Nephron (organoid): ENCODE measurements around the gene WDR33.

Experiments used
- H3K27ac Mint-ChIP-seq, 3 experiments: 2 replicates each; pipeline ENCODE4 v1.8.0; 2020; ENCODE audit warnings: mixed read lengths in 3 of 3, mild to moderate bottlenecking in 2 of 3, moderate library complexity in 1 of 3
- H3K27me3 Mint-ChIP-seq: 2 replicates; pipeline ENCODE4 v1.8.0; 2021; ENCODE audit warnings: low read depth, mild to moderate bottlenecking, moderate library complexity, mixed read lengths
- H3K36me3 Mint-ChIP-seq: 2 replicates; pipeline ENCODE4 v1.8.0; 2020; ENCODE audit warnings: low read depth, mixed read lengths
- H3K4me1 Mint-ChIP-seq: 2 replicates; pipeline ENCODE4 v1.8.0; 2020; ENCODE audit warnings: mixed read lengths
- H3K4me3 Mint-ChIP-seq, 3 experiments: 2 replicates each; pipeline ENCODE4 v1.8.0; 2020; ENCODE audit warnings: mild to moderate bottlenecking in 3 of 3, mixed read lengths in 3 of 3, moderate library complexity in 2 of 3
- H3K9me3 Mint-ChIP-seq: 2 replicates; pipeline ENCODE4 v1.8.0; 2020; ENCODE audit warnings: mixed read lengths
- TF ChIP-seq, protein P1 (sequence below), 3 experiments: fragments of 200-600 bp; sonication (generic); IDR thresholded peaks; one replicate each; pipeline ENCODE4 v1.5.0; 2021; ENCODE audit warnings: antibody characterized with exemption in 3 of 3; ENCODE audit not compliant: unreplicated experiment in 3 of 3

The WDR33 gene

DNA sequence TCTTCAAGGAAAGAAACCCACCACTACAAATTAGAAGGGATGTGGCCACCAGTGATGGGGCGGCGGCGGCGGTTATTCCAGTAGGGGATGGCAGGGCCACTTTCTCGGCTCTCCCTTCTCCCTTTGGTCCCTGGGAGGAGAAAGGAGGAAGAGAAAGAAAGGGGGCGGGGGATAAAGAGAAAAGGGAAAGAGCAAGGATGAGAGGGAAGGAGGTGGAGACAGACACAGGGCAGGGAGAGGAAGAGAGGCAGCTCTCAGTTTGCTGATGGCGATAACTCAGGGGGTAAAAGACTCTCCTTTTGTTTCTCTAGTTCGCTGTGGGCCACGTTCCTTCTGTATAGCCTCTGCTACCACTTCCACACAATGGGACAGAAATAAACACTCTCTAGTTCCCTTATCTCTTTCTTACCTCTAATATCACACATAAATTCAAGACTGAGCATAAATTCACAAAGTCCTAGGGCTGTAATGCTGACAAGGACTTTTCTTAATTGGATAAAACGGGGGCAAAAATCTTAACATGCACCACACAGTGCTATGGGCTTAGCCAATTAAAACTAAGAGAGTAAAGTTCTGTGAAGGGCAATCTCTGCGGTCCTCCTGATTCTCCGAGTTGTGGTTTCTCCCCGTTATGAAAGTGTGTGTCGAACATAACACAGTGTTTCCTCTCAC is 95.1 kb downstream of the WDR33 start:
- peak overlapping the region in 2 of 3 experiments; percentile 6 to 54 for H3K27ac Mint-ChIP-seq

DNA sequence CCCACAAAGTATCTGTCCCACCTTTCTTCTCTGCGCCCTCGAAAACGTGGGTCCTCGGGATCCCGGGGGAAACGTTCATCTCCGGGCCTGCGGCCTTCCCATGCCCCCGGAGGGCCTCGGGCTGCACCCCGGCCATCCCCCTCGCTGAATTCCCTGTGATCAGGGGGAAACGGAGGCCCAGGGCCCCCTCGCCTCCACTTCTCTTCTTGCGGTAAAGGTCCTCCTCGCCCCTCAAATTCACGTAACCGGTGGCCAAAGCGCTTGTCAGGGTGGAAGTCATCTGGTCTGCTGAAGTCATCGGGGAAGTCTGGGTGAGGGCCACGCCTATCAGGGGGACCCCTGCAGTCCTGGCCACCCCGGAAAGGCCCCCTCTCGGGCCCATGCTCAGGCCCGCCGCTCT is 97.4 kb downstream of the WDR33 start:
- TF ChIP-seq, protein P1, sequence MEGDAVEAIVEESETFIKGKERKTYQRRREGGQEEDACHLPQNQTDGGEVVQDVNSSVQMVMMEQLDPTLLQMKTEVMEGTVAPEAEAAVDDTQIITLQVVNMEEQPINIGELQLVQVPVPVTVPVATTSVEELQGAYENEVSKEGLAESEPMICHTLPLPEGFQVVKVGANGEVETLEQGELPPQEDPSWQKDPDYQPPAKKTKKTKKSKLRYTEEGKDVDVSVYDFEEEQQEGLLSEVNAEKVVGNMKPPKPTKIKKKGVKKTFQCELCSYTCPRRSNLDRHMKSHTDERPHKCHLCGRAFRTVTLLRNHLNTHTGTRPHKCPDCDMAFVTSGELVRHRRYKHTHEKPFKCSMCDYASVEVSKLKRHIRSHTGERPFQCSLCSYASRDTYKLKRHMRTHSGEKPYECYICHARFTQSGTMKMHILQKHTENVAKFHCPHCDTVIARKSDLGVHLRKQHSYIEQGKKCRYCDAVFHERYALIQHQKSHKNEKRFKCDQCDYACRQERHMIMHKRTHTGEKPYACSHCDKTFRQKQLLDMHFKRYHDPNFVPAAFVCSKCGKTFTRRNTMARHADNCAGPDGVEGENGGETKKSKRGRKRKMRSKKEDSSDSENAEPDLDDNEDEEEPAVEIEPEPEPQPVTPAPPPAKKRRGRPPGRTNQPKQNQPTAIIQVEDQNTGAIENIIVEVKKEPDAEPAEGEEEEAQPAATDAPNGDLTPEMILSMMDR (IDR thresholded peaks at IDR 0.05; ENCODE audit: unreplicated experiment in 3 of 3) = no peak
- Mint-ChIP-seq H3K4me1 (peaks cover 5% of the 10 kb centered on the region), H3K36me3 (peaks cover 30% of the 10 kb centered on the region), H3K27ac (no peak overlapping the region), H3K4me3 (no peak overlapping the region), H3K9me3 (no peaks in the 10 kb centered on the region), H3K27me3 (no peaks in the 10 kb centered on the region)

More for the DNA sequence above, 95.1 kb downstream of the WDR33 start:
- H3K4me3 Mint-ChIP-seq = no peak overlapping the region
- H3K4me1 Mint-ChIP-seq = peaks cover 5% of the 10 kb centered on the region
- H3K9me3 Mint-ChIP-seq = no peaks in the 10 kb centered on the region
- H3K36me3 Mint-ChIP-seq = peaks cover 32% of the 10 kb centered on the region
- H3K27me3 Mint-ChIP-seq = no peaks in the 10 kb centered on the region
- TF ChIP-seq, protein P1 (IDR thresholded peaks at IDR 0.05; ENCODE audit: unreplicated experiment in 3 of 3) = no peak

DNA sequence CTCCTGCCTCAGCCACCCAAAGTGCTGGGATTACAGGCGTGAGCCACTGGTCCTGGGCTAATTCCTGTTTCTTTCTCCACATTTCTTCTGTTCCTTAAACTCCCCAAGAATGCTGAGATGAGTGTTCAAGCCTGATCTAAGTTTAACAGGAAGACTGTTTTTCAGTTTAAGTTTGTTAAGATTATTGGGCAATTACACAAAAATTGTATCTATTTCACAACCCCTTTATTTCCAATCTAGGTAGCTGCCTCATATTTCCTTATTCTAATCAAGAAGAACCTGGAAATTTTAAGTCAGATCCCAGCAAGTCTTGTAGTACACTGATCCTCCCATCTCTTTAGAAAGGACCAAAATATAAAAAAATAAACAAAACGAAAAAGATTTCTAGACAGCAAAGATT is 98.0 kb downstream of the WDR33 start:
- Mint-ChIP-seq H3K36me3 (peaks cover 28% of the 10 kb centered on the region), H3K9me3 (no peaks in the 10 kb centered on the region), H3K4me3 (no peak overlapping the region), H3K27ac (no peak overlapping the region), H3K27me3 (no peaks in the 10 kb centered on the region), H3K4me1 (peaks cover 5% of the 10 kb centered on the region)
- TF ChIP-seq, protein P1 (IDR thresholded peaks at IDR 0.05; ENCODE audit: unreplicated experiment in 3 of 3) = no peak

DNA sequence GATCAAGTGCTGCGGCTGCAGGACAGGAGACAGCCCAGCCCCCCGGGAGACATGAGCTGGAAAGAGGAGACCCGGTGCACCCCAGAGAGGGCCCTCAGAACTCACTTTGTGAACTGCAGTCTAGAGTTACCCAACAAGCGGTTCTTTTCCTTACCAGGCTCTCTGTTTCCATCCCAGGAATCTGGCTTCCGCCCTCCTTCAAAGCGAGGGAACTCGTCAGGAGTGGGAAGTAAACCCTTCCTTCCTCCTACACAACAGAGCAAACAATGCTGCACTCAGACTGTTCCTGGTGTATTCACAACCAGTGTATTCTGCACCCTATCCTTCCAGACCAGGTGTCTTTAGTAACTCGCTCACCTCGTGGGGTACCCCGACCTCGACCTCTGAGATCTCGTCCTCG is 101.6 kb downstream of the WDR33 start:
- Mint-ChIP-seq H3K9me3 (no peaks in the 10 kb centered on the region), H3K27ac (no peak overlapping the region), H3K27me3 (no peaks in the 10 kb centered on the region), H3K4me1 (peaks cover 2% of the 10 kb centered on the region), H3K4me3 (no peak overlapping the region), H3K36me3 (peaks cover 47% of the 10 kb centered on the region)
- TF ChIP-seq, protein P1 (IDR thresholded peaks at IDR 0.05; ENCODE audit: unreplicated experiment in 3 of 3) = no peak

DNA sequence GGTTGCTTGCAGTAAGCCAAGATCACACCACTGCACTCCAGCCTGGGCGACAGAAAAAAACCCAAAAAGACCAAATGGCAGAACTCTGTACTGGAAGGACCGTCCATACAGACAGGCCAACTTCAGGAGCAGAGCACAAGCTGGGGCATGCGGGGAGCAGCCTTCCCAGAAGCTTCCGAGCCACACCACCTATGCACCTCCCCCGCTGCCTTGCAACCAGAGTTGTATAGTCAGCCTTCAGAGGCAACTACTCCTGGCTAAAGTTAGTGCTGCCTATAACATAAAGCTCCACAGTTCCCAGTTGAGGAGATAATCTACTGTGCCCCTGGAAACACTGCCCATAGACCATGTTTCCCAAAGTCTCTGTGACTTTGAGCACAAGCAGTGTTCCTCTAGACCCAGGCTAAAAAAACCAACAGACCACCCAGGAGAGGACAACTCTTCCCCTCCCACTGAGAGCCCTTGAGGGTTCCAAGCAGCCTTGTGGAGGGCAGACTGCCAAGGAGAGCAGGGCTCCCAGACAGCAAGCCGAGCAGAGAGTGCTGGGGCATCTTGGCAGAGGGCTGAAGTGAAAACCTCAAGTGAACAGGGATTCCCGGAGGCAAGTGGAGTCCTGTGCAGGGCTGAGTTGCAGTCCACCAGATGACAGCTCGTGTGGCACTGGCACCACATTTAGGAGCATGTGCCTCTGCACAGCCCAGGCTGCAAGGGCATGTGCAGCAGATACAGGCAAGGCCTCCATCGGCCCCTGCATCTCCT is 102.9 kb downstream of the WDR33 start:
- no peak overlapping the region for H3K27ac Mint-ChIP-seq
- no peak overlapping the region for H3K4me3 Mint-ChIP-seq
- H3K4me1 Mint-ChIP-seq = peaks cover 5% of the 10 kb centered on the region
- no peaks in the 10 kb centered on the region for H3K27me3 Mint-ChIP-seq
- TF ChIP-seq, protein P1 (IDR thresholded peaks at IDR 0.05; ENCODE audit: unreplicated experiment in 3 of 3) = no peak
- H3K9me3 Mint-ChIP-seq = no peaks in the 10 kb centered on the region
- peaks cover 48% of the 10 kb centered on the region for H3K36me3 Mint-ChIP-seq
